NCI-H2107 treated with DMSO at 0.1 percent for 48 hours (cell line): ENCODE measurements around the gene CCNH.

Experiments
- DNase-seq: peaks from one replicate; lab custom pipeline; 2025; ENCODE audit not compliant: unreplicated experiment; lab: John Stamatoyannopoulos, UW

The CCNH gene

DNA sequence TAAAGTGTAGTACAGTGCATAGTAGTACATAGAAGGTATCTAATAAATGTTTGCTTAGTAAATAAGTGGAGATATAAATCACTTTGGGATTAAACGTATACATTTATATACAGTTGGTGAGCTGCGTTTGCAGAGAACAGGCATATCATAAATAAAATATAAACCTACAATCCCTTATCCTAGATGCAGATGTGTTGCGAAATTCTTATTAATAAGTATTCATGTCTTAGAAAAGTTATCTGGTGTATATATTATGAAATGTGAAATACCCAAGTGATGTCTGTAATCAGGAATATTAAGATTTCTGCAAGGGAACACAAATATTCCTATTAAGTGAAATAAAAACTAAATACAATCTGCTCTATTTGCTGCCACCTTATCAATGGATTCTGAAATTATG lies 8.8 kb downstream of the CCNH start:
- no peak for DNase-seq

DNA sequence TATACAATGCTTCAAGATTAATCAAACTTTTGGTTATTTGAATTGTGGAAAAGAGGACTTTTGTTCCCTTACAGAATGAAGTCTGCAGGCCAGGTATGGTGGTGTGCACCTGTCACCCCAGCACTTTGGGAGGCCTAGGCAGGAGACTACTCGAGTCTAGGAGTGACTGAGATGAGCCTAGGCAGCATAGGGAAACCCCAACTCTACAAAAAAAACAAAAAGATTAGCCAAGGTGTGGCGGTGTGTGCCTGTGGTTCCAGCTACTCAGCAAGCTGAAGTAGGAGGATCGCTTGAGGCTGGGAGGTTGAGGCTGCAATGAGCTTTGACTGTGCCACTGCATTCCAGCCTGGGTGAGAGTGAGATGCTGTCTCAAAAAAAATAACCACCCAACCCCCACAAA lies 9.3 kb downstream of the CCNH start:
- no peak for DNase-seq

DNA sequence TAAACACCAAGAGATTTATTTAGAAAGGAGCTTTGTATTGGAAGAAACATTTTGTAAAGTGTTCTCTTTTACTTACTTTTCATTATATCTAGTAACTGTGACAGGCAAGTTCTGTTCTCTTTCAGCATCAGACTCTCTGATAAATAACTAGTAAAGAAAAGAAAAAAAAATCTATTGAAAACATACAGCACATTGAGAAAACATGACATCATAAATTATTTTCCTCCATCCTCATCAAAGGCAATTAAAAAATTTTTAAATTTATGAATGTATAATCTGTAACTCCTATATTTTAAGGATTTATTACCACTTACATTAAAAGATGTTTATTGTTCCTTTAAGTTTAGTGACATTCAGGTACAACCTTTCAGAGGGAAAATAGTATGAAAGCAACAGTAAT lies 11.1 kb downstream of the CCNH start:
- no peak for DNase-seq

DNA sequence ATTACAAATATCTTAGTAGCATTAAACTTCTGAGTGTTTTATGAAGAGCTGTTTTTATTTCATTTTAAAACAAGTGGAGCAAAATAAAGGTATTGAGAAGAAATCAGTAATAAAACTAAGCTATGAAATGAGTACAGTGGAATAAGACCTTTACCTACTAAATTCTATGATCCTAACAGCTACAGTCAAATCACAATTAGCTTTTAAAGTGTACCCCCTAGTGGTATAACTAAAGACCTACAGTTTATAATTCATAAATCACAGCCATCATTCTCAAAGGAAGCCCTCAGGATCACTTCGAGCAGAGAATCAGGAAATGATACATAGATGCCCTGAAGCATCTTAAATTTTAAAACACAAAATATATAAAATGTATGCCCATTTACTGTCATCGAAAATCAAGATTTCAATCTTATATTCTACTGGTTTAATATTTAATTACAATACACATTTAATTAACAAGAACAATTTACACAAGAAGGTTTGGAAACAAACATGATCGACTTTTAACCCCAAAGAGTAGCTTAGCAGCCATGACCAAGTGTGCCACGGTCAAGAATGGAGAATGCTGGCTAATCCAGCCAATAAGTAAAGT lies 12.3 kb downstream of the CCNH start:
- DNase-seq = peak; percentile 17

DNA sequence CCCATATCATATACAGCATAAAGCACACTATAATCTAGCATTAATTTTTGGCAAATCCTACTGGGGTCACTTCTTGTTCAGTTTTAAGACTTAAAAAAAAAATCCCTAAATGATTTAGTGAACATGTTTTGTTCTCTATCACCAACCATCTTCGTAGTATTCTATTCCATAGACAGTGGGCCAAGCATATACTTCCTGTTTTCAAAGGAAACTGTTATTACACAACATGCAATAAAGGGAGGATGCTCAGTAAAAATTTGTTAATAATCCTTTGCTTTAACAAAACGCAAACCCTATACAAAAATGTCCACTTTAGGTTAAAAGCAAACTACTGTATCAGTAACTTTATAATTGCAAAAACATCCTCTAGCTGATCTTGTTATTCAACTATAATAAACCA lies 13.0 kb downstream of the CCNH start:
- DNase-seq = no peak

DNA sequence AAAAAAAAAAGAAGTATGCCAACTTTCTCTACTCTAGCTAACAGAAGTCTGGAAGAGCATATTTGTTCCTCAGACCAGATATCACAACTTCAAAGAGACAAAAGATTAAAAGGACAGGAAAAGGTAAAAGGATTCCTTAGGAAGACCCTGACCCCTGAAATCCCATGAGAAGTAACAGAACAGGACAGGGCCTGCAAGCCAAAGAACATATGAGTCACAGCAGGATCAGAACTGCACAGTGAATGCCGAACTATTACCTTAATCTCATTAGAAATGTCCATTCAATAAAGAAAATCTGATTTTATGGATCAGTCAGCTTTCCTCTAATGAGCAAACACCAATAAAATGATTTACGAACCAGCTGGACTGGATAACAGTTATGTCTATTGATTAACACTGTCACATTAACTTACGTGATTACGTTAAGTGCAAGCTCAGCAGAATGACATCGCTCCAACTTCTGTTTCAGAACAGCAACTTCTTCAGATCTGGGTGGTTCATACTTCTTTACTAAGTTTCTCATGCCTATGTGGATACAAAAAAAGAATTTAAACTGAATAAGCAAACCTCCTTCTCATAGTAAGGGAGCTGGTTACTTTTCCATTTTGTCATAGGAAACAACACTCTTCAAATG lies 13.6 kb downstream of the CCNH start:
- DNase-seq = no peak

DNA sequence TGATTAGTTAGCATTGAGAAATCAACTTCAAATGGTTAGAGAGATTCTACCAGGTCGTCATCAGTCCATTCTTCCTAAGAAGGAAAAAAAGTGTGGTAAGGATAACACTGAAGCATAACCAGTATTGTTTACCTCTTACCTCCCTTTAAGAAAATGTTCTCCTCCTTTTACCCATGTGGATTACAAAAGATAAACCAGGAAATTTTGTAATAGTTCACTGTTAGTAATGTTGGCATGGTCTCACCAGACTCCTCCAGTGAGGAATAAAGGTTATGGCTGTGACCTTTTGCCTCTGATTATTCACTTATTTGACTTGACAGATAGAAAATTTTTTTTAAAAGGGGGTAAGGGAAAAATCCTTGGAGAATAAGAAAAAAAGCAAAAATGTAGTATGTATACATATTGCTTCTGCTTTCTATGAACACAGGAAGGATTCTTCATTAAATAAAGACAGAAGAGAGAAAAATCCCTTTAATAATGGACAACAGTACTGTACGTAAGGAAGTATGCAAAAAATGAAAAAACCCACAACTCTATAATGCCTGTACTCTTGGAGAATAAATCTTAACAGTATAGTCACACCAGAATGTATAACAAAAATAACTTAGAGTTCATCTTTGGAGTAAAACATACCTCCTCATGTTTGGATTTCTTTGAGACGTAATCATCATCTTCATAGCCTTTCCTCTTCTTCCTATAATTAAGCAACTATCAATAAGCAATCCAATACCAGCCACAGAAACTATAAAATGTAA lies 18.1 kb downstream of the CCNH start:
- no peak for DNase-seq

DNA sequence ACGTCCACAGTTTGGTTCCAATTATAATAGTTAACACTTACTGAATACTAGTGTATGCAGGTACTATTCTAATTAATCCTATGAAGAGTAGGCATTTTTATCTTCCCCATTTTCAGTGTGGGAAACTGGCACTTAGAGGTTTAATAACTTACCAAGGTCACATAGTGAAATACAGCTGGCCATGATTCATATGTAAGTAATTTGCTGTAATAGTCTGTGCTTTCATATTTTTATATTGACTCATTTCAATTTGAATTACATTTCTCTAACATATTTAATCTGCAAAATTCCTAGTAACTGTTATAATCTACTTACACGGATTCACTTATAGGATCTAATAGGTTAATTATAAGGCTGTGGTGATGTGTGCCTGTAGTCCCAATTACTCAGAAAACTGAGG lies 19.4 kb downstream of the CCNH start:
- no peak for DNase-seq

DNA sequence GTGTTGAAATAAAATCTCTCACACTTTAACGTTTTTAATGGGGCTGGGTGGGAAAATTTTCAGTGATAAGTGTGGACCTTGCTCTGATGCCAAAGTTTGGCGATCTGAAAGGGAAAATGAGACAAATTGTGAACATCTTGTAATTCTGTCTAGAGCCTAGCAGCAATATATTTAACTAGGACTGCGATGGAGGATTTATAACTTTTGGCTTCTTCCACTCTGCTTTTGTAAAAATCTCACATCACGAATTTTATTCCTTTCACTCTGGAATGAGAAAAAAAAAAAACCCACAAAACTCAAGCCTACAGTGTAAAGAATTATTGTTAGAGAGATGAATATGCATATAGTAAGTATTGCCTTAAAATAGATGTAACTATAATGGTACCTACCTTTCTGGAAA lies 19.9 kb downstream of the CCNH start:
- no peak for DNase-seq

DNA sequence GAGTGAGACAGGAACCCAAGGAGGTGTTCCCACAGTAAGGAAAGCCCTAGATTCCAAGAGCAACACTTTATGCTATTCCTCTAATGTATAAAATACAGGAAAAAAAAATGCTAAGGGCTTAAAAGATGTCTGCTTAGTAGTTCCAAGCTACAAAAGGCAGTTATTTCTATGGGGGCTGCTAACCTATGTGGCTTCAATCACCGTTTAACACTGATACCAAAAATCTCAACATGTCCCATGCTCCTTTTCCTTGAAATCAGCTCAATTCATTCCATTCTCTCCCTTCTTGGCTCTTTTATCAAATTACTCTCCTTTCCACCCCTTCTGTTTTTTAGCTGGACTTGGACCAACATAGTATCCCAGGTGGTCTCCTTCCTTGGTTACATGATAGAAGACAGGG lies 20.6 kb downstream of the CCNH start:
- no peak for DNase-seq

DNA sequence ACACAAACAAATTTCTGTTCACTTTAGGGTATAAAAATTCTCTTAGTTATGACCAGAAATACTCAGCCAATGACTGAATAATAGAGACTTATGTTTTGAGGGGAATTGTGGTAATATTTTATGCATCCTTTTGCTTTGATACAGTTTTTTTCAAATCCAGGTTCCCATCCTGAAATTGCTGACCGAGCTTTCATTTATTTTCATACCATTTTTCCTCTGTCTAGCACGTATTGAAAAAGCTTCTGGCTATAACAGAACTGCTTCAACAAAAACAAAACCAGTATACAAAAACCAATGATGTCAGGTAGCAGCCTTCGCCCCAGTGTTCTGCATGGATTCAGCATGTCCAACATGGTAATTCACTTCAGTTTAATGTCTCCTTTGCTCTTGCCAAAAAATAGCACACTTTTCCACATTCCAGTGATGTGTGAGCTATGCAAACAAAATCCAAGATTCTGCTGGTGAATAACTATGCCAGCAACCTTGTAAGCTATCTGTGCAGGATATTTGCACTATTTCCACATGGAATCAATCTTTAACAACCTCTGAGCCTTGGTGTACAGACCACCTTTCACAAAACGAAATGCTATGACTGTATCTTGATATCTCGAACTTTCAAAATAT lies 22.0 kb downstream of the CCNH start:
- DNase-seq = no peak

DNA sequence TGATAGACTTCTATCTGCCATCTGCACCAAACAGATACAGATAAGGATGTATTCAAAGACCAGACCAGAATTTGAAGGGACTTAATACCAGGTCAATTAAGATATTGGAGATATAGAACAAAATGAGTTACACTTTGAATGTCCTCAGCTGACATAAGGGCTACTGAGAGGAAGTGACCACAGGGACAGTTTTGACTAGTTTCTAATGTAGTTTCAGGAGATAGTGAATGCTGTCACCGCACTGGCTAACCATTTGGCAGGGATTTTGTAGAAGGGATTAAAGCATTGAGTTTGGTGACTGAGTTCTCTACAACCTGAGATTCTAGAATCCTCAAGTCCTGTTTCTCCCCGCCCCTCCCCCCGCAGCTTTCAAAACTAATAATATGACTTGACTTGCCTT lies 22.7 kb downstream of the CCNH start:
- DNase-seq = no peak

DNA sequence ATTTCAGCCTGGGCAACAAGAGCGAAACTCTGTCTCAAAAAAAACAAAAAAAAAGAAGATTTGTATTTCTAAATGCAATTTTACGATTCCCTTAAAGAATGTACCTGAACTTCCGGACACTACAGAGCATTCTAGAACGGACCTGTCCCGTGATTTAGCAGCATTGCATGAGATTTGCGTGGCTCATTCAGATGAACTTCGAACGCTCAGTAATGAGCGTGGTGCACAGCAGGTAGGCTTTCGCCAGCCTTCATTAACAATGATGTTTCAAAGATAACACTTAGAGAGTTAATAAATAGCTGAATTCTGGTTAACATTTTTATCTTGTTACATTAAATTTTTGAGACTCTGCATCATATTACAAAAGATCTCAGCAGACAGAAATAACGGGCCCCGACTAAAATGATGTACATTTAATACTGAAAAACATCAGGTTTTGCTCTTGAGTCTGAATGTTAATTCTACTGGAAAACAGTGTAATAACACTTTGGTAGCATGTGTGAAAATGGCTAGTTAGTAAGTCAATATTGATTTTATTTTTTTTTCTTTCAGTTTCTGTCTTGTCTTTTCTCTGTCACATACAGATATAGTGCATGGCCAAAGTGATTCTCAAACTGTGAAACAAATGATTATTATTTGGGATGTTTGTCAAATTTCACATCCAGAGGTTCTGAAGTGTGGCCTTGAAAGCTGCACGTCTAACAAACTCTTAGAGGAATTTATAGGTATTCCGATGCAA lies 23.3 kb downstream of the CCNH start:
- DNase-seq = no peak

DNA sequence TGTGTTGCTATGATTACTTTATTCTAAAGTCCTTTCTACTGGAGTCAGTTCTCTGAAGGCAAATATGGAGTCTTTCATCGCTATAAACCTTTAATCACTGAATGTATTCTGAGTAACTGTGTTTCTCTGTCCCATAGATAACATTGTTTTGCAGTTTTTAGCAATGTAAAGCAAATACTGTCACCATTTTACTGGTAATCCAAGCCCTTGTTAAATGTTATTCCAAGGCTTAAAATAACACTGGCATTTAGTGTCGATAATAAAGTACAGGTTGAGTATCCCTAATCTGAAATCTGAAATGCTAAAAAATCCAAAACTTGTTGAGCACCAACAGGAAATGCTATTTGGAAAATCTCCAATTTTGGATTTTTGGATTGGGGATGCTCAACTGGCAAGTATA lies 24.6 kb downstream of the CCNH start:
- no peak for DNase-seq

DNA sequence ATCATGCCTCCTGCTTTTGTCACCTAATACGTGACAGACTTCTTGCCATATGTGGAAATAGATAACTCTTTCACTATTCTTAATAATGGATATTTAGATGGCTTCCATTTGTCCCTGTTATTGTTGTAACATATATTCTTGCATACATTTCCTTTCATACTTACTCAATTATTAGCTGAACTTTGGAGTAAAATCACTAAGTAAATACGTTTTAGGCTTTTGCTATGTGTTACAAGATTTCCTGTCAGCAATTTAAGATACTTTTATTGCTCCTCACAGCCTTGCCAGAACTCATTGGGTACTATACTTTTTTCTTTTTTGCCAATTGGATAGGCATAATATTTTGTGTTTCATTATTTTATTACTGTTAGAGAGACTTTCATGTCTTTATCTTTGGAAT lies 26.9 kb downstream of the CCNH start:
- no peak for DNase-seq

DNA sequence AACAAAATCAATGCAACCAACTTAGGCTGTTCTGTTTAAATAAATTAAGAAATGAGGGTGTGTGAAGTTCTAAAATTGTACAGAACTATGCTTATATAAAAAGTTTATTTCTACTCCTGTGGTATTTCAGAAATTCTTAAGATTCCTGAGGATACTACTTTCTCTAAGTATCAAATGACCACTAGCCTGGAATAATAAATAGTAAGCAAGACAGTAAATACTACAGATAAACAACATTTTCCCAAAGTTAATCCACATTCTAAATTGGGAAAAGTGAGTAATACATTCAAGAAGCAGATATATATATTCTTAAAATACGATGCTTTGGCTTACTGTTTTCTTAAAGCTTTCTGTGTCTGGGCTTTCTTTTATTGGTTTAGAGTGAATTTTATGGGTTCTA lies 29.5 kb downstream of the CCNH start:
- DNase-seq = no peak

DNA sequence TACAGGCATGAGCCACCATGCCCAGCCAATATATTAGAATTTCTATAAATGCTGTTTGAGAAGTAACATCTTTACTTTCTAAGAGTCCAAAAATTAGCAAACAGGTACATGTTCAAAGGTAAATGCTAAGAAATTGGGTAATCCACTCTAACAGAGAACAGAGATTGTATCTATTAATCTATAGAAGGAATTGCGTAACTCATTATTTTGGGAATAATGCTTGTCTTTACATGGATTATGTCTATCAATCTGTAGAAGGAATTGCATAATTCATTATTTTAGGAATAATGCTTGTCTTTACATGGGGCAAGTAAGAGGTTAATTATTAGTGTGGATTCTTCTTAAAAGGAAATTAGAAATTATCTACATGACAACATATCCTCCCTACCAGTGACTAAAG lies 30.5 kb downstream of the CCNH start:
- DNase-seq = no peak

DNA sequence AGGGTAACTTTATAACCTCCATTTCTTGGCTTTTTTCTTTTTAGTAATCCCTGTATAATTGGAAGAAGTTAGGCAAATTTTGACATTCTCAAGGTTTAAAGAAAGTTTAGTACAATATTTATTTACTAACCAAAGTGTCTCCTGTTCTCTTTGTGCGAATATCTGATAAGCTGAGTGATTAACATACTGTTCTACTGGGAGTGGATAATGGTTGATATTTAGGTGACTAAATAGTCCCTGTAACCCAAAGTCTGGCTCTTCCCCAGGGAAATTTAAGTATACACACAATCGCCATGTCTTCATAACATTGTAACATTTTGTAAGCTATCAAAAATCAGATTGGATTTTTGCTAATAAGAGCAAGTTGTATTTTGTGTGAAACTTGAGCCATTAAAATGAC lies 40.0 kb downstream of the CCNH start:
- DNase-seq = no peak

DNA sequence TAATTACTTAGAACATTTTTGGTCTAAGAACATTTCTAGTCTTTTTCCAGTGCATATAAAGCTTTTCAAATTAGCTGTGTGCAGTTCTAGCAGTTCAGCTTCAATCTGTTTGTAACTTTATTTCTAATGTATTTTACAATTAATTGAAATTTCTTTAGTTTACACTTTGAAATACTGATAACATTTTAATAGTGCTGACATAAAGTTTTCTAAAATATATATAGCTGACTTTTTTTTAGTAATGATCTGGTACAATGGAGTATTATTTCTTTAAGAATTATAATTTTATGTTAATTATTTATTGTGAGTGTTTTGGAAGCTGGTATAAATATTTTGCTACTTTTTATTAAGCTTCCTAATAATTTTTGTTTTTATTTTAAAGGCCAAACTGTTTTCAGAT lies 43.3 kb downstream of the CCNH start:
- DNase-seq = no peak

DNA sequence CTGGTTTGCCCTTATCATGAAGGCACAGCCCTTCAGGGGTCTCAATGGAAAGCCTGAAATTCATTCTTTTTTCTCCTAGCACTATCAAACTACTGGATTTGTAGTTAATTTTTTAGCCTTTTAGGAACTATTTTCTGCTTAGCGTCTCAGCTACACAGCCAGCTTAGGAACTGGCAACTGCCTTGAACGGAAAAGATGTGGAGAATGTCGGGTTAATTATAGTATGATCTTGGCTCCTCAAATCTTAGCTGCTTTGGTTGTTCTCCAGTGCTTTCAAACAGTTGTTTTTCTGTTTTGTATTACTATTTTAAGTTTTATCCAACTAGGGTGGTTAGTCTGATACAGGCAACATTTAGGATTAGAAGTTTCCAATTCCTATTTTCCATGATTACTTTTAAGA lies 44.1 kb downstream of the CCNH start:
- DNase-seq = no peak

DNA sequence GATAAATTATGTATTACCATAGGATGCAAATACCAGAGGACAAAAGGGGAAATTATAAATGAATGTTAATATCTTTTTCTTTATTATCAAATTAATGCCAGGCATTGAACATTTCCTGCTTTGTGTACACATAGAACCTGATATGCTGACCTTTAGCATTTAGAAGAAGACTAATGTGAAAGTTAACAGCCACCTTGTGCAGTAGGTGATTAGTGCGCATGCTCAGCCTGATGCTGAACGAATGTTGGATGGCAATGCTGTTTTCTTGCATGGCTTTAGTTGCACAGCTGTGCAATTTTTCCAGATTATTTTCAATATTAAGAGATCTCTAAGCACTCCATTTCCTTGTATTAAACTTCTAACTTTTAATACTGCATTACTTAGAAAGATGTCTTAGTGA lies 45.5 kb downstream of the CCNH start:
- no peak for DNase-seq
